Activated CD8-positive, alpha-beta T cell treated with anti-CD3 and anti-CD28 coated beads, Interleukin-2, amount 10 ng/mL, durations not matched to agents 7 days and 5 days (primary cell): ENCODE measurements around the gene SNX33. TPM values are rescaled to one million over a fixed set of nuclear protein-coding genes. Genes with fewer than 3 reads are reported as not detected.

ENCODE experiments used
- ATAC-seq: fragments of 150-1000 bp; cut with Tn5 transposase; one replicate; pipeline ENCODE4 v1.10.0; 2021; ENCODE audit warnings: moderate library complexity
- CTCF ChIA-PET: fragments of 350-600 bp; sonication (Branson Sonifier 250); formaldehyde crosslinking; loops from one replicate; lab custom pipeline; 2021; ENCODE audit warnings: antibody characterized with exemption; lab: Charles Lee
- POLR2A ChIA-PET: fragments of 350-600 bp; sonication (Branson Sonifier 250); formaldehyde crosslinking; loops from one replicate; lab custom pipeline; 2021; ENCODE audit warnings: antibody characterized with exemption; lab: Charles Lee
- DNase-seq: peaks from one replicate; pipeline ENCODE4 v3.0.0-alpha.2; 2020
- H3K27ac Mint-ChIP-seq: one replicate; pipeline ENCODE4 v1.8.0; 2021; ENCODE audit warnings: mild to moderate bottlenecking, mixed read lengths
- H3K27me3 Mint-ChIP-seq: one replicate; pipeline ENCODE4 v1.8.0; 2021; ENCODE audit warnings: low read depth, mixed read lengths
- H3K36me3 Mint-ChIP-seq: one replicate; pipeline ENCODE4 v1.8.0; 2021; ENCODE audit warnings: low read depth, mixed read lengths
- H3K4me1 Mint-ChIP-seq: one replicate; pipeline ENCODE4 v1.8.0; 2021; ENCODE audit warnings: low read depth, mixed read lengths
- H3K4me3 Mint-ChIP-seq: one replicate; pipeline ENCODE4 v1.8.0; 2021; ENCODE audit warnings: mild to moderate bottlenecking, mixed read lengths
- H3K9me3 Mint-ChIP-seq: one replicate; pipeline ENCODE4 v1.8.0; 2022; ENCODE audit warnings: mixed read lengths; ENCODE audit not compliant: insufficient read depth
- total RNA-seq, 2 experiments: library from RNA; stranded (reverse); gene quantifications; one replicate each; pipeline ENCODE4 v1.2.3, GENCODE V29; 2021

Gene SNX33
- total RNA-seq, 2 experiments from 2014 or later = 0.55 to 0.70 TPM

DNA sequence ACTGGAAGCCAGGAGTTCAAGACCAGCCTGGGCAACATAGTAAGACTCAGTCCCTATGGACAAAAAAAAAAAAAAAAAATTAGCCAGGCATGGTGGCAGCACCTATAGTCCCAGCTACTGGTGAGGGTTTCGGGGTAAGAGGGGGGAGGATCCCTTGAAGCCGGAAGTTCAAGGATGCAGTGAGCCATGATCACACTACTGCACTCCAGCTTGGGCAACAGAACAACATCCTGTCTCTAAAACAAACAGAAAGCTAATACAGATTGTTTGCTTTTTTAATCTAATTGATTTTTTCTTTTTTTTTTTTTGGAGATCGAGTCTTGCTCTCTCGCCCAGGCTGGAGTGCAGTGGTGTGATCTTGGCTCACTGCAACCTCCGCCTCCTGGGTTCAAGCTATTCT lies 6.1 kb upstream of the SNX33 start:
- DNase-seq (no peak), ATAC-seq (no peak)
- Mint-ChIP-seq H3K36me3 (peaks cover 26% of the 10 kb centered on the region), H3K4me1 (peaks cover 29% of the 10 kb centered on the region), H3K27me3 (peaks cover 9% of the 10 kb centered on the region), H3K4me3 (no peak overlapping the region), H3K9me3 (no peaks in the 10 kb centered on the region), H3K27ac (no peak overlapping the region)
- ChIA-PET CTCF (interaction anchor here (1.2 to 5.7 kb wide), 12 partner anchors 20 to 274 kb away, joined by 3 to 63 read pairs (median 11); partner anchors contain the start of genes MAN2C1, PTPN9 and SIN3A), POLR2A (interaction anchor here (0.6 to 7.2 kb wide), 5 partner anchors 11 to 288 kb away, joined by 3 to 118 read pairs (median 44); partner anchors contain the start of genes MAN2C1, SIN3A and SNUPN)

- no peak for ATAC-seq
- Mint-ChIP-seq H3K27ac (no peak overlapping the region), H3K9me3 (no peaks in the 10 kb centered on the region), H3K27me3 (peaks cover 17% of the 10 kb centered on the region), H3K4me3 (no peak overlapping the region), H3K36me3 (peaks cover 2% of the 10 kb centered on the region), H3K4me1 (peaks cover 21% of the 10 kb centered on the region)
- DNase-seq = no peak
- CTCF ChIA-PET = interaction anchor here (1.0 kb wide), 1 partner anchor 495 kb away, joined by 3 read pairs; no protein-coding TSS in a partner anchor
- POLR2A ChIA-PET = no interaction called here
These were observed 3.3 kb upstream of the SNX33 start for GRCh38 chr15:75644376-75644775.

DNA sequence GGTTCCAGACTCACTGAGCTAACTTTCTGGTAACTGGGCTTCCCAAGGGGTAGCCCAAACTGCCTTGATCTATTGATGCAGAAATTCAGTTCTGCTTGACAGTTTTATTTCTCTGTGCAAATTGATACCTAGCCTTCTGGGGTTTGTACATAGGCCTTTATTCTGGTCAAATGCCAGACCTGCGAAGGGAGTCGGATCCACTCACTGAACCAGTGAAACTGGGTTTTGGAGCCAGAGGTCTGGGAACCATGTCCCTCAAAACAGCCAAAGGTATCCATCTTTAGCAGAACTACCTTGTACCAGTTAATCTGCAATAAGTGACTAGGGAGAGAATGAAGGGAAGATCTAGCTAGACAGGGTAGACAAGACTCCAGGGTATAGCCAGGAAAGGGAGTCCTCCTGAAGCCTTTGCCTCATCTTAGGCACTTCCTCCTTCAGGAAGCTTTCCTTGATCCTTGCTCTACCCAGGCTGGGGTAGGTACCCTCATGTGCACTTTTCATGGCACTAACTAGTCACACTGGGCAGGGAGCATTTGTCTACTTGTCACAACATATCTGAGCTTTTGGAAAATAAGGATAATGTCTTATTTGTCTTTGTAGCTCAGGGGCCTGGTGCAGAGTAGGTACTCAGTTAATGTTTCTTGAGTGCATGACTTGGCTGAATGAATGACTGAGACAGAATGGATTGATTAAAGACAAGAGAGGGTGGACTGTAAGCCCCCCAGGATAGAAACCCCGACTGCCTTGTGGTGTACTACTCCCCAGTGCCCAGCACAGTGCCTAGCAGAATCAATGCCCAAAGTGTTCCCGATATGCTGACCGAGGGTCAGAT lies 1.4 kb upstream of the SNX33 start:
- H3K4me3 Mint-ChIP-seq = peak overlapping the region; percentile 78
- peaks cover 17% of the 10 kb centered on the region for H3K27me3 Mint-ChIP-seq
- H3K4me1 Mint-ChIP-seq = peaks cover 21% of the 10 kb centered on the region
- no peak overlapping the region for H3K27ac Mint-ChIP-seq
- ChIA-PET CTCF (interaction anchor here (1.1 to 3.1 kb wide), 9 partner anchors 8 to 278 kb away, joined by 3 to 21 read pairs (median 8); partner anchors contain the start of genes MAN2C1 and SNUPN), POLR2A (interaction anchor here (1.5 to 2.2 kb wide), 3 partner anchors 21 to 194 kb away, joined by 6 to 12 read pairs (median 6); partner anchors contain the start of genes SIN3A and SNUPN)
- no peak for DNase-seq
- ATAC-seq = no peak
- no peaks in the 10 kb centered on the region for H3K9me3 Mint-ChIP-seq
- no peaks in the 10 kb centered on the region for H3K36me3 Mint-ChIP-seq

DNA sequence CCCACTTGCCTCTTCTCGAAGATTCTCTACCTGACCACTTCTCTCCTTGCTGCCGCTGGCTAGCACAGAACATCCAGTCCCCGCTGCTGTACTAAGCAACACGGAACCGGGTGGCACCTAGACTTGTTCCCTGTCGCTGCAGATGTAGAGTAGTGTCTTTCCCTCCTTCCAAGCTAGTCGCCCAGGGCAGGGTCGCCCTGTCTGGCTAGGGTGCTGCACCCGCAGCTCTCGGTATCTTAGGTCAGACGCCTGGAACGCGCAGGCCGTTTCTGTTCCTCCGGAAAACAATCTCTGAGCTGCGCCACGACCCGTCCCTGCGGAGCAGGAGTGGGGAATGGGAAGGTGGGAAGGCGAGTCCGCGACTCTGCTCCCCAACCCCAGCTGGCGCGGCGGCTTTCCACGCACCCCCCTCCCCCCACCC lies 758 bp upstream of the SNX33 start:
- CTCF ChIA-PET = interaction anchor here (0.9 to 3.1 kb wide), 15 partner anchors 9 to 279 kb away, joined by 3 to 21 read pairs (median 5); partner anchors contain the start of genes MAN2C1, SIN3A and SNUPN

GRCh38 chr15:75648156-75649000 lies 666 bp downstream of the SNX33 start:
- ChIA-PET CTCF (interaction anchor here (0.7 to 3.1 kb wide), 11 partner anchors 10 to 313 kb away, joined by 3 to 21 read pairs (median 7); partner anchors contain the start of genes COMMD4, MAN2C1, SIN3A and SNUPN), POLR2A (interaction anchor here (1.4 to 2.2 kb wide), 3 partner anchors 23 to 280 kb away, joined by 6 to 12 read pairs (median 7); partner anchors contain the start of genes MAN2C1 and SNUPN)
- DNase-seq (no peak), ATAC-seq (no peak)
- Mint-ChIP-seq H3K9me3 (no peaks in the 10 kb centered on the region), H3K36me3 (no peaks in the 10 kb centered on the region), H3K4me1 (peaks cover 32% of the 10 kb centered on the region), H3K27me3 (peaks cover 17% of the 10 kb centered on the region), H3K4me3 (peak overlapping the region; percentile 74), H3K27ac (peak overlapping the region; percentile 68)

More for the DNA sequence above, 758 bp upstream of the SNX33 start:
- POLR2A ChIA-PET = interaction anchor here (1.4 to 2.2 kb wide), 4 partner anchors 21 to 279 kb away, joined by 6 to 12 read pairs (median 6); partner anchors contain the start of genes MAN2C1, SIN3A and SNUPN
- DNase-seq (no peak), ATAC-seq (no peak)
- Mint-ChIP-seq H3K4me1 (peaks cover 27% of the 10 kb centered on the region), H3K36me3 (no peaks in the 10 kb centered on the region), H3K4me3 (peak overlapping the region; percentile 78), H3K27me3 (peaks cover 17% of the 10 kb centered on the region), H3K27ac (no peak overlapping the region), H3K9me3 (no peaks in the 10 kb centered on the region)

- no peak overlapping the region for H3K27ac Mint-ChIP-seq
- DNase-seq (no peak), ATAC-seq (no peak)
- peaks cover 32% of the 10 kb centered on the region for H3K4me1 Mint-ChIP-seq
- peaks cover 17% of the 10 kb centered on the region for H3K27me3 Mint-ChIP-seq
- H3K9me3 Mint-ChIP-seq = no peaks in the 10 kb centered on the region
- peak overlapping the region; percentile 74 for H3K4me3 Mint-ChIP-seq
- ChIA-PET CTCF (no interaction called here), POLR2A (interaction anchor here (1.1 kb wide), 1 partner anchor 195 kb away, joined by 3 read pairs; no protein-coding TSS in a partner anchor)
- no peaks in the 10 kb centered on the region for H3K36me3 Mint-ChIP-seq
These were observed 1.5 kb downstream of the SNX33 start for GRCh38 chr15:75649045-75649761.

DNA sequence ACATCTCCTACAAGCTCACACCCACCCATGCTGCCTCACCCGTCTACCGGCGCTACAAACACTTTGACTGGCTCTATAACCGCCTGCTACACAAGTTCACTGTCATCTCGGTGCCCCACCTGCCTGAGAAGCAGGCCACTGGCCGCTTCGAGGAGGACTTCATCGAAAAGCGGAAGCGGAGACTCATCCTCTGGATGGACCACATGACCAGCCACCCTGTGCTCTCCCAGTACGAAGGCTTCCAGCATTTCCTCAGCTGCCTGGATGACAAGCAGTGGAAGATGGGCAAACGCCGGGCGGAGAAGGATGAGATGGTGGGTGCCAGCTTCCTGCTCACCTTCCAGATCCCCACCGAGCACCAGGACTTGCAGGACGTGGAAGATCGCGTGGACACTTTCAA lies 2.1 kb downstream of the SNX33 start:
- Mint-ChIP-seq H3K9me3 (no peaks in the 10 kb centered on the region), H3K4me3 (no peak overlapping the region), H3K27me3 (peaks cover 17% of the 10 kb centered on the region), H3K27ac (no peak overlapping the region), H3K36me3 (no peaks in the 10 kb centered on the region), H3K4me1 (peaks cover 32% of the 10 kb centered on the region)
- ATAC-seq (no peak), DNase-seq (no peak)
- CTCF ChIA-PET = interaction anchor here (0.6 kb wide), 1 partner anchor 12 kb away, joined by 3 read pairs; no protein-coding TSS in a partner anchor
- POLR2A ChIA-PET = interaction anchor here (0.9 to 1.1 kb wide), 2 partner anchors 24 to 196 kb away, joined by 3 read pairs; no protein-coding TSS in a partner anchor

GRCh38 chr15:75650908-75651809 lies 3.4 kb downstream of the SNX33 start:
- H3K4me3 Mint-ChIP-seq = no peak overlapping the region
- H3K4me1 Mint-ChIP-seq = peaks cover 32% of the 10 kb centered on the region
- ATAC-seq (no peak), DNase-seq (no peak)
- no peaks in the 10 kb centered on the region for H3K9me3 Mint-ChIP-seq
- peak overlapping the region; percentile 65 for H3K27ac Mint-ChIP-seq
- ChIA-PET POLR2A (interaction anchor here (0.8 to 2.8 kb wide), 3 partner anchors 11 to 1168 kb away, joined by 3 to 15 read pairs (median 5); partner anchors contain the start of gene IMP3), CTCF (interaction anchor here (1.0 to 1.4 kb wide), 5 partner anchors 11 to 284 kb away, joined by 3 to 5 read pairs (median 3); partner anchors contain the start of gene IMP3)
- peaks cover 12% of the 10 kb centered on the region for H3K27me3 Mint-ChIP-seq
- no peaks in the 10 kb centered on the region for H3K36me3 Mint-ChIP-seq

DNA sequence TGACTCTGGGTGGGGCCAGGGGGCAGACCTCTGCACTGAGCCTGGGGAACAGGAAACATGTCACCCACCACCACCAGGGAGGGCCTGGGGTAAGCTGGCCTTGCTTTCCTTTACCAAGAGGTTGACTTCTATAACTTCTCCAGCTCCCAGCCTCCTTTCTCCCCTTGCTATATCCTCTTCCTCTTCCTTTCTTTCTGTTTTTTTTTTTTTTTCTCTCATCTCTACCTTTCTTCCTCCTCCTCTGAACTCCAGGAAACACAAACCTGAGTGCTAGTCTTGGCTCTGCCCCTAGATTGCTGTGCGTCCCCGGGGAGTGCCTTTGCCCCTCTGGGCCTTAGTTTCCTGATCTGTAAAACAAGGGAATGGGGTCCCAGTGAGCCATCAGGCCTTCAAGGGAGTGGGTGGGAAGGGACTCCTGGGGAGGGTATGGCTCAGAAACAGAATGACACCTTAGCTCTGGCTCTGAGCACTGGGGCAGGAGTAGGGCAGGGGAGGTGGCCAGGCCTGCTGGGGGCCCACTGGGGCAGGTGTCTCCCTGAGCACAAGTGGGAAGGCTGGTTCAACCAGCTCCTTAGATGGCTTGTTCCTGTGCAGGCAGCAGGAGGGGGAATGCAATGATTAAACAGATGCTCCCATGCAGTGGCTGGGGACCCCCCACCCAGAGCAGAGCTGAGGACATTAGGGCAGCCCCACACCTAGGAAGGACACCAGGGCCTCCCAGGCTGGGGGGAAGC lies 4.3 kb downstream of the SNX33 start:
- CTCF ChIA-PET = interaction anchor here (1.2 to 1.4 kb wide), 4 partner anchors 12 to 284 kb away, joined by 3 to 5 read pairs (median 3); partner anchors contain the start of gene IMP3
- peak; percentile 16 for ATAC-seq
- DNase-seq = peak; percentile 34

More for the DNA sequence above, 4.3 kb downstream of the SNX33 start:
- no peak overlapping the region for H3K4me3 Mint-ChIP-seq
- H3K27me3 Mint-ChIP-seq = peaks cover 4% of the 10 kb centered on the region
- POLR2A ChIA-PET = interaction anchor here (0.8 to 2.8 kb wide), 3 partner anchors 10 to 1169 kb away, joined by 5 to 15 read pairs (median 5); partner anchors contain the start of gene IMP3
- H3K36me3 Mint-ChIP-seq = no peaks in the 10 kb centered on the region
- peak overlapping the region; percentile 65 for H3K27ac Mint-ChIP-seq
- H3K4me1 Mint-ChIP-seq = peaks cover 27% of the 10 kb centered on the region
- H3K9me3 Mint-ChIP-seq = no peaks in the 10 kb centered on the region
